ENCODE results near the gene SORL1-AS1.

The SORL1-AS1 gene

DNA sequence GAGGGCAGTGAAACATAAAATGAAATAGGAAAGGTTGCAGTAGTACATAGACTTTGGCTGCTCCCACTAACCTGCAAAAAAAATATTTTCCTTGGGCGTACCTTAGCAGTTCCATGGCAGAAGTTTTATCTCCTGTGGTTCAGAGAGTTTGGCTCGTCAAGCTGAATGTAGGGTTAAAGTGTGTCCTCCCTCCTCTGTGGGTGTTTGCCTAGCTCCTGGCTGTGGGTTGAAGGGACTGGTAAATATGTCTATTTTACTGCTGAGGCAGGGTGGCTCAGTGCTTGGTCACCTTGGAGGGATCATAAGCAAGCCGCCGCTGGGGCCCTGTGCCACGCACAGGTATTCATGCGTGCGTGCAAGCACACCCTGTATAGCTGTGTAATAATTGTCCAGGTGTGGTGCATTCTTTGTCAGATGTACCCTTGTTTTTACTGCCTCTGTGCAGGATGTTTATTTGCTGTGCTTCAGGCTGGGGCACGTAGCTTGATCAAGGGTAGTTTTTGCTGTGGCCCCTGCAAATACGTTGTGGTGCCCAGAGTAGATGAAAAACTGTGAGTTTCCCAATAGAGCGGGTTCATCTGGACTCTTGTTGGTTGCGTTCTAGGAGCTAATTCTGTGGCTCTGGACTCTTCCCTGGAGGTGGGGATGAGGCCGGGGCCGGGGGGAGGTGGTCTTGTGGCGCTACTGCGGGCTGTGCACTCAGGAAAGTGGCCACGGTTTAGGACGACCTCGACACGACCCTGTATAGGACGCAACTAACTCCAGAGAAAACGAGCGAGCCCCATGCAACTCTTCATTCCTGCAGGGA lies 1.4 kb downstream of the SORL1-AS1 start:
- DNase-seq = peak; percentile 49

DNA sequence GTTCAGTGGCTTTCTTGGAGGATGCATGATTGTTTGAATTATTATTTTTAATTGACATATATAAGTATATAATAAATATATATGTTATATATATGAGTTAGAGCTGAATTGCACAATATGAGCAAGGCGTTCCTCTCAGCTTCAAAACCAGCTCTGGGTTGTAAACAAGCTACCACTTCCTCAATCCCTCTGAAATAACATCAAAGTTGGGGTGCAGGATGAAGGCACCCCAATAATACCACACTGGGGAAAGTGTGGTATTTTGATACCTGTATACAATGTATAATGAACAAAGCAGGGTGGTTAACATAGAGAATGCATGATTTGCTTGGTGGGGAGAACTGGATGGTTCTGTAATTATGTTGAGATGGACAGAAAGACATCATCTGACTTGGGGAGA lies 2.4 kb downstream of the SORL1-AS1 start:
- DNase-seq = no peak

DNA sequence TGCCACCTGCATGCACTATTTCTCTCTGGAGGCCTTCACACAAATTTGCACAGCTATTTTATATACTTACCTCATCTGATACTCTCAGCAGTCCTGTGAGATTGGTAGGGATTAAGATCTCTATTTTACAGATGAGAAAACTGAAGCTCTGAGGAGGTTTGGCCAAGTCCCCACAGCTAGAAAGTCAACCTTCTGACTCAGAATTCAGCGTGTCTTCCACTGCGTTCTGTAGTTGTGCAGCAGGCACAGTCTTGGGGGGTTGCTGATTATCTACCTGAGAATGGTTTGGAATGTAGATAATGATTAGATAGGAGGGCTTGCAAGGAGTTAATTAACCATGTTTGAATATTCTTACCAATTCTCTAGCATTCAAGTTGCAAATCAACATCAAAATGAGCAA lies 3.1 kb downstream of the SORL1-AS1 start:
- no peak for DNase-seq

DNA sequence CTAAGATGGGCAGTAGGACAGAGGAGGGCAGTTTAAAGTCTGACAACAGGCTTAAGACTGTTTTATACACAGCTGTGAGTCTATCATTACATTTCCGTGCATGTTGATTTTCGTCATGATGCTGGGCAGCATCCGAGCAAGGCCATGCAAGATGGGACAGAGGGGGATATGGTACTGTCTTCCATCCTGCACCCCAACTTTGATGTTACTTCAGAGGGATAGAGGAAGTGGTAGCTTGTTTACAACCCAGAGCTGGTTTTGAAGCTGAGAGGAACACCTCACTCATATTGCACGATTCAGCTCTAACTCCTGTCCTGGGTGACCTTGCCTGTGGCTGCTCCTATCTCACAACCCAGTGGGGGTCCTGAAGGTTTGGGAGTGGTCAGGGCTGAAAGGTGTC lies 3.6 kb downstream of the SORL1-AS1 start:
- DNase-seq = no peak

DNA sequence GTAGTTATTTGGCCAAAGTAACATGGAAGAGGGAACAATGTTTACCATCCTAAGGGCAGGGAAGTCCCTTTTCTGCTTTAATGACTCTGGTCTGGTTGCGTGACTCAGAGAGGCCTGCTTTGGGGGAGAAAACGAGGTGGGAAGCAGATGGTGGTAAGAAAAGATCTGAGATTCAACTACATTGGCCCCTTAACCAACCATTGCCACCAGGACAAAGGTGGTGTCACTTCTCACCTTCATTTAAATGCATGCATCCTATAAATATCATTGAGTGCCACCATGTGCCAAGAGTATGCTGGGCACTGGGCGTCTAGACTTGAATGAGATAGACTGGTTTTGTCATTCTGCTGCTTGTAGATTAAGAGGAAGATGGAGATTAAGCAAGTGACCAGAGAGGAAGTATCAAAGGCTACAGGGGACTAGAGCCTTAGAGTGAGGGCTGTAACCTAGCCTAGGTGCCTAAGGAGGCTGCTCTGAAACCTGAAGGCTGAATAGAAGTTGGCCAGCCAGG lies 4.3 kb downstream of the SORL1-AS1 start:
- no peak for DNase-seq

DNA sequence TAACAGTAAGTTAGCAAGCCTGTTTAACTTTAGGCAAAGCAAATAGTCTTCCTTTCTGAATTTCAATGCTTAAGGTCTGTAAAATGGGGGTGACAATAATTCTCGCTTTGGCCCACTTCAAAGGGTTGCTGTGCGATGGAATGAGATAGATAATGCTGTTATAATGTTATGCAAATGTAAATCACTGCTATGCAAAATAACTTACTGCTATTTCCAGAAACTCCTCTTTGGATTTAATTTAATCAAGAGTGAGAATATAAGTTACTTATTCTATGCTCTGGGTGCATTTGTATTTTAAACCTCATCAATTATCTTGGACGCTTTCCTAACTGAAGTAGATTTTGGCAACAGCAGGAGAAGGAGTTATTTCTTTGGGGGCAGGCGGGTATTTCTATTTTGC lies 4.8 kb downstream of the SORL1-AS1 start:
- no peak for DNase-seq

DNA sequence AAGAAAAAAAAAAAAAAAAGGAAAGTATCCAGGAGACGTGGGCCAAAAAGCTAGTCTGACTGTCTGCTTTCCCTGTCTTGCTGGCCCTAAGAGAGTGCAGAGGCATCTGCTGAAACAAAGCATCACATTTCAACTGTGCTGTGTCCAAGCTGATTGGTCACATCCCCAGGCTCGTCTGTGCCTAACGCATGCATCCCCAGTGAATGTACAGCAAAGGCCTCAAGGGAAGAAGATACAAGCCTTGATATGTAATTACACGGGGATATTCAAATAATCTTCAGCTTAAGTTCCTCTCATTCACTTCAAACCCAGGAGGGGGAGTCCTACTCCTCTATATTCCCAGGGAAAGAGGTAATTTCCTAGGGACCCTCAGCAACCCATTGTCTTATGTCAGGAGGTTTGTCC lies 6.0 kb downstream of the SORL1-AS1 start:
- no peak for DNase-seq

DNA sequence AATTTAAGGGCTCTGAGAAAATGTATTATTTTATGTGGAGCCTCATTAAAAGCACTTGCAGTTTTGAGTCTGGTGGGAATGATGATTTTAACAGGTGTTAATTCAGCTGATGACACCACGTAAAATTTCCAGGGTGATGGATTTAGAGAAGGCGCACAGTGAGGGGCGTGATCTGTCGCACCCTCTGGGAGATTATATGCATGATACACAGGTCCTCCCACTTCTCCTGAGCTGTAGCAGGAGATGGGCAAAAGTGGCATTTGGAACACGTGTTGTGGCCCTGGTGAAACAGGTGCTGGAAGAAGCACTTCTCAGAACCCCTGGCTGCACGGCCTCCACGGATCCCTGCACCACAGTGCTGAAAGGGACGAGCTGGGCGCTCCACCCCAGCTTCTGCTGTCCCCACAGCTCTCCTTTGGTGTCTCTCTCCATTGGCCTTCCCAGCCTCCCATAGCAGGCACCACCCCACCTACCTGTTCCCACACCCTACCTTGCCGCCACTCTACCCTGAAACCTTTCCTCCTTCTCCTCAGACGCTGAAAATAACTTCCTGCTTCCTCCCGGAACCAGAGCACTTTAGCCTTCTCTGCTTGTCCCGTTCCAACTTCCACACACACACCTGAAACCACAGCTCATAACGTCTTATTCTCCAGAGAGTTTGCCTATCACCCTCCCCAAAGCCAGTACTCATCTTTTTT lies 7.5 kb downstream of the SORL1-AS1 start:
- DNase-seq = no peak

DNA sequence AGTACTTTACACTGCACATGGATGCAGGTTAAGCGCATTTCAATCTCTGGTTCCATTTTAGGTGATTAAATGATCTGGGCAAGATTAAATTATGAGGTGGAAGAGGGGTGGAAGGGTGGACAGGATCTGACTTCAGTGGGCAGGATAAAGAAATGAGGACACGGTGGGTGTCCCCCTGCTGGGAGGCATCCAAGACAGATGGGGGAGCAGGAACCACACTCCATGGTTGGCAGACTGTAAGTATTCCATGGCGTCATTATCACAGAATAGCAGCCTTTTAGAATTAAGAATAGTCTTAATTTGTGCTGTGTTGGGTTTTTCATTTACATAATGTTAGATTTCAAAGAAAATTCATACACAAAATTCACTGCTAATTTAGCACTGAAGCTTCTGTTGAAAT lies 8.2 kb downstream of the SORL1-AS1 start:
- DNase-seq = no peak

DNA sequence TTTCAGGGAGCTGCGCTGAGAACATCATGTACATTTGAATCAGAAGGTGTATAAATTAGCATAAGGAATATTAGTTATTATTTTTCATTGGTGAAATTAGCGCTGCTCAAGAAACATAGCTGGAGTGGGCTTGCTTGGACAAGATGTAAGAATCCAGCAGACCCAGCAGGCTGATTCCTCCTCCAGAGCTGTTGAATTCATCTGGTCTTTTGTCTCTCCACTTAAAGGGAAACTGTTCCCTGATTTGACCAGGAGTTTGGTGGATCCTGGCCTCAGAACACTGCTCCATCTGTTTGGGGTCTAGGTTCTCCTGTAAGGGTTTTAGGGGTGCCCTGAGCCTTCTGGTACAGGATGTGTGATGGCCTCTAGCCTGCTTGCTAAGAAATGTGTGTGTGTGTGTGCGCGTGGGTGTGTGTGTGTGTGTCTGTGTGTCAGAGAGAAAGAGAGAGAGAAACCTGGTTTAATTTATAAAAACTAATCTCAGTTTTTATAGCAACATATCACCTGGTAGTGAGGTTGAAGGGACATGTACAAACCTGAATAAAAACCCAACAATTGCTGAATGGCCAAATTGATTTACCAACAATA lies 9.0 kb downstream of the SORL1-AS1 start:
- DNase-seq = peak; percentile 50

DNA sequence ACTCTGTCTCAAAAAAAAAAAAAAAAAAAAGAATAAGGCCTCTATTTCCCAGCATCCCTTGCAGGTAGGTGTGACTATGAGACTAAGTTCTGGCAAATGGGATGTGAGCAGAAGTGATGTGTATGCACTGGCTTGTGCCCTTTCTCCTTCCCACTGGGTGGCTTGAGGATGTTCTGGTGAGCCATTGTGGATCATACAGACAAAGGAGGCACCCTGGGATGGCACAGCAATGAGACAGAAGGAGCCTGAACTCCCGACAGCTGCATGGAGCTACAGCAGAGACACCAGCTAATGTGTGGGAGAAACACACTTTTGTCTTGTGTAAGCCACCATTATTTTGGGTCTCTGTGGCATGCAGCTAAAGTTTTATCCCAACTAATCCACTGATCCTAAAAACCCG lies 11.2 kb downstream of the SORL1-AS1 start:
- no peak for DNase-seq

DNA sequence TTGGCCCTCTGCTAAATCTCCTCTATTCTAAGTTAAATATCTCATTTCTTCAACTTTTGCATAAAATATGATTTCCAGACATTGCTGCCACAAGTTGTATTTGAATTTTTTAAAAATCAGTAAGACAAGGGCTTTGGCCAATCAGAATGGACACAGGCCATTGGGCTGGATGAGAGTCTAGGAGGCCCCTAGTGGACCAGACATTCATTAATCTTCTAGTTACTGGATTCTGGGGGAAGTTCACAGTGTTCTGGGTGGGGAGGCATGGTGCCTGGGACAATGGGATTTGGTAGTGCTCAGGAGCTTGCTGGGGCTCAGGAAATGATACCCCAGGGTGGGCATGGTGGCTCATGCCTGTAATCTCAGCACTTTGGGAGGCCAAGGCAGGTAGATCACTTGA lies 13.0 kb downstream of the SORL1-AS1 start:
- no peak for DNase-seq

DNA sequence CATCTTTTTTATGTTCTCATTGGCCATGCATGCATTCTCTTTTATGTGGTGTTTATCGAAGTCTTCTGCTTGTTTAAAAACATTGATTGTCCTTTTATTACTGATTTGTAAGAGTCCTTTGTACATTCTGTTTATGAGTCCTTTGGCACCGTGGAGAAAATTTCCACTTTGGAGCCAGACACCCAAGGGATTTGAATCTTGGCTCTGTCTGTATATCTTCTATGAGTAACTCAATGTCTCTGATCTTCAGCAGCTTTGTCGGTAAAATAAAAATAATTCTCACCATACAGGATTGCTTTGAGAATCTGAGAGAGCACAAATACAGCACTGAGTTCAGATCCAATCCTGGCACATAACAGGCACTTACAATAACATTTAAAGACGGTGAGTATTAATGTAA lies 13.4 kb downstream of the SORL1-AS1 start:
- DNase-seq = no peak

DNA sequence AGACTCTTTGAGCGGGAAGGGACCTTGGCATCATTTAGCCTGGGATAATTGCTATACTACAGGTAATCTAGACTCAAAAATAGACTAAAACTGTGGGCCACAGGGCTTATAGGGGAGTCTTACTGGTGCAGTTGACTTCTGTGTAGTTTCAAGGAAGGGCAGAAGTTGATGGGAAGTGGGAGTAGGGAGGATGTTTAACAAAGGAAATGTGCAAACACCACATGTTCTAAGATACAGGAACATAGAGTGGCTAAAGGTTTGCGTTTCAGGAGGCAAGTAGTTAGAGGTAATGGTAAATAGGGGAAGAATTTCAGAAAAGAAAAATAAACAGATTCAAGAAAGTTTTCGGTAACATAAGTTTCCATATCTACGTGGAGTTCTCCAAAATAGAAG lies 15.1 kb downstream of the SORL1-AS1 start:
- DNase-seq = no peak

DNA sequence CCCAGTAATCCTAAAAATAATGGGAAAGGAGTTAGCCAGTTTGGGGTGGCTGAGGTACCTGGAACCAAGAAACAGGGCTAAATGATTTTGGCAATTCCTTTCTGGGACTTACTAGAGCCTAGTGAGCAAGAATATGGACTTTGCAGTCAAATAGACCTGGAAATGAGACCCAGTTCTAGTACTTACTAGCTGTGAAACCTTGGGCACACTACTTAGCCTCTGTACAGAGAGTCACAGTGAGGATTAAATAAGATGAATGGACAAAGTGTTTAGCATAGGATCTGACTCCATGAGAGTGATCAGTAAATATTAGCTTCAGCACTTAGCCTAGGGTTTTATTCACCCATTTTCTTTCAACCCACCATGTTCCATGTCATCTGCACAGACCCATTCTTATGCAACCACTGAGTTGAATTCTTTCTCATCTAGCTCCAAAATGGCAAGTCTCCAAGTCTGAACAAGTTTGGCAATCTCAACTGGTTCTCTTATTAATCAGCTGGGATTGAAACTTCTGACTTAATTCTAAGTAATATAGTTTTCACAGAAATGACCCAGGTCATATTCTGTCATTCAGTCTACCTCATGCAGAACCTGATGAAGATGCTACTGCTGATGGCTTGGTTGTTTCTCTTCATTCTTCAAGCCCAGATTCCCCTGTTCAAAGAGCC lies 15.6 kb downstream of the SORL1-AS1 start:
- no peak for DNase-seq

DNA sequence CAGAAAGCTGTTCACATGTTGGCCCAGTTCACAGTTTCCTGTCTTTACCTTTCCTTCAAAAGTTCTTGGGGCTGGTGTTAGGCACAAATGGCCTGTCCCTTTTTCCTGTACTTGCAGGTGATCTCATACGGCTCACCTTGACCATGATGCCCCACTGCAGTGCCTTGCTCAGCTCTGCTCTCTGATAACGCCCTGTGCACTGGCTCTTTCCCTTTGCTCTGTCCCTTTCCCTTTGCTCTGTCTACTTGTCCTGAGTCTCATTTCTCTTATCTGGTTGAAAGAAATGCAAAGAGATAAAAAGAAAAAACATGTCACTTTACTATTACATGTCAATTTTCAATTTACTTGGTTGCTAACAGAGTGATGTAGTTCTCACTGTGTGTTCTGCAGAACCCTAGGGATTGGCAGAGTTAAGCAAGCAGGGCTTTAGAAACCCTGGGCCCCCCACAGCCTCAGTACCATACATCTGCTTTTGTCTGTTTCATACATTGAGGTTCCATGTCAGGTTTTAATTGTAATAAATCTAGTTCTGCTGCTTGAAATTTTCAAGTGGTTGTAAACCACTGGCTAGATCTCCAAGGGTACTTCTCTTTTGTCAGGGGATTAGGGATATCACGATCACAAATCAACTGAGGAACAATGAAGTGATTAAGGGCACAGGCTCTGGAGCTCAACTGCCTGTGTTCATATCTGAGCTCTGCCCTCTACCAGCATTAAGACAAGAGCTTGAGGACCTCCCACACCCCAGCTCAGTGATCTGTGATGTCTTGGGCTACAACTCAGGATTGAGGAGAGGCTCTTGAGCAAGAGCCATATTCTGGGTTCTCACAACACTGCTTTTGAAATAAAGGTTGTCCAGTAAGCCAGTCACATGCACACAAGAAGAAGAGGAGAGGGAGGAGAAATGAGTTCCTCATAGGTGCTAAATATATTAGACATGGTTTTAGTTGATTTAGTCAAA lies 16.9 kb downstream of the SORL1-AS1 start:
- DNase-seq = no peak

DNA sequence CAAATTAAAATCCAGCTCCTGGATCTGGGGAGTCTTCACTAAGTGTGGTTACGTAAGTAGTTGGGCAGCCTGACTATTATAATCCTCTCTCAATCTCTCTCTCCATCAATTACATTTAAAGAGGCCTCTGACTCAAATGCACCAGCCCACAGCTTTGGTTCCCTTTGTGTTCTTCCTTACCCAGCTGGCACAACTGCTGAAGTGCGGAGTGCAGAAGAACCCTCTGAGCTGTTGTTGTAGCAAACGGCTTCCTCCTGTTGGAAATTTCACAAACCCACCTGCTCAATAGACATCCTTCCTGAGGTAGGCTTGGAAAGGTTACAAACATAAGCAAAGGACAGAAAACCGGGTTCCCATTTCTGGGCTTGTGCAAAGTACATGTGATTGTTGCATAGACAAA lies 17.6 kb downstream of the SORL1-AS1 start:
- no peak for DNase-seq

DNA sequence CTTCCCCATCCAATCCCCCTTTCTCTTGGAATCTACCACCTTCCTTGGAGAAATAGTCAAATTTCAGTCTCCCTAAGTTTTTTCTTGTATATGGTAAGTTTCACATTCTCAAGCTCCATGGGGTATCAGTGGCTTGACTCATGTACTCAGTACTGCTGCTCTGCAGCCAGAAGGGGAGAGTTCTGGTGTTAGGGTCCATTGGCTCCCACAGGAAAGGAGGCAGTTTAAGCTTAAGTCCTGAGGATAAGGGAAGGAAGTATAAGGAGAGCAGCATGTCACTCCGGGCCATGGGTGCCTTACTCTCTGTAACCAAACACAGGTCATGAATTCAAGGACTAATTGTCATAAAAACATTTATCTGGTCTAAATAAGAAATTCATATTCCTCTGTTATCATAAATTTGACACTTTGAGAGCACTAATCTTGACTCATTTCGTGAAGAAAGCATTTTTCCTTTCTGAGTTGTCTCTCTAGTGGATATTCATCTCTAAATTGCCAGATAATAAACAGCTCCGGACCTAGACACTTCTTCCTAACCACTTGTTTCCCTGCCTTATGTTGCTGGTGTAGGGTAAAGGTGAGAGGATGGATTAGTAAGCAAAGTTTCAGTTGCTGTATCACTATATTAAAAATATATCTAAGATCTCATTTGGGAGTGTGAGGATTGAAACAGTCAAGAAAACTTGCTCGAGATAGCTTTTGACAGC lies 20.8 kb downstream of the SORL1-AS1 start:
- no peak for DNase-seq

DNA sequence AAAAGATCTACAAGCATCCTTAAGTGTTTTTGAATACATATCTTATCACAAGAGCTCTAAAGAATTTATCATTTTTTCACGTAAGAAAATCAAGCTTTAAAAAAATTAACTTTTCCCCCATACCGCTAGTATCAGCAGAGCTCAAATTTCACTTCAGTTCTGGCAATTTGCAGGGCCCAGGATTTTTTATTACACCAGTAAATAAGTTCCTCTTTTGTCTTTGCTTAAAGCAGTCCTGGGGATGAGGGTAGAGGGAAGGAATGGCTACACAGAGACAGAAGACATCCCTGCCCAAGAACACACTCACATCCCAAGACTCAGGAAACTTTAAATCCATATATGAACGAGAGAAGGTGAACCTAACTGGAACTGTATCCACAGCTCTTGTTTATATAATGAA lies 23.2 kb downstream of the SORL1-AS1 start:
- no peak for DNase-seq

DNA sequence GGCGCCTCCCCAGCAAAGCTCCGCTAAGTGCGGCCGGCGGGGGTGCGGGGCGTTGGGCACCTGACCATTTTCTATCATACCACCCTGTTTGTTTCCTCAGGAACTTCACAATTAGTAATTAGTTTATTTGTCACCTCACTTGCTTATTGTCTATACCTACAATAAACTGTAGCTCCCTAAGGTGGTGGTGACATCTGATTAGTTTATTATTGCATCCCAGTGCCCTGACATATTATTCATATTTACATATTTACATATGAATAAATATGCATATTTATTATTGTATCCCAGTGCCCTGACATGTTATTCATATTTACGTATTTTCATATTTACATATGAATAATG lies 25.4 kb downstream of the SORL1-AS1 start:
- no peak for DNase-seq

Data from activated naive CD4-positive, alpha-beta T cell treated with anti-CD3 and anti-CD28 coated beads, Interleukin-2, amount 50 U/mL, for 16 hours (primary cell).